HG03354 (cell line): ENCODE measurements around the gene CEP85L.

Experiments
- ATAC-seq: cut with Tn5 transposase; IDR thresholded peaks from one replicate; pipeline ENCODE4 v1.9.1; 2021; ENCODE audit warnings: mild to moderate bottlenecking; ENCODE audit not compliant: unreplicated experiment, poor library complexity, severe bottlenecking

Gene CEP85L

DNA sequence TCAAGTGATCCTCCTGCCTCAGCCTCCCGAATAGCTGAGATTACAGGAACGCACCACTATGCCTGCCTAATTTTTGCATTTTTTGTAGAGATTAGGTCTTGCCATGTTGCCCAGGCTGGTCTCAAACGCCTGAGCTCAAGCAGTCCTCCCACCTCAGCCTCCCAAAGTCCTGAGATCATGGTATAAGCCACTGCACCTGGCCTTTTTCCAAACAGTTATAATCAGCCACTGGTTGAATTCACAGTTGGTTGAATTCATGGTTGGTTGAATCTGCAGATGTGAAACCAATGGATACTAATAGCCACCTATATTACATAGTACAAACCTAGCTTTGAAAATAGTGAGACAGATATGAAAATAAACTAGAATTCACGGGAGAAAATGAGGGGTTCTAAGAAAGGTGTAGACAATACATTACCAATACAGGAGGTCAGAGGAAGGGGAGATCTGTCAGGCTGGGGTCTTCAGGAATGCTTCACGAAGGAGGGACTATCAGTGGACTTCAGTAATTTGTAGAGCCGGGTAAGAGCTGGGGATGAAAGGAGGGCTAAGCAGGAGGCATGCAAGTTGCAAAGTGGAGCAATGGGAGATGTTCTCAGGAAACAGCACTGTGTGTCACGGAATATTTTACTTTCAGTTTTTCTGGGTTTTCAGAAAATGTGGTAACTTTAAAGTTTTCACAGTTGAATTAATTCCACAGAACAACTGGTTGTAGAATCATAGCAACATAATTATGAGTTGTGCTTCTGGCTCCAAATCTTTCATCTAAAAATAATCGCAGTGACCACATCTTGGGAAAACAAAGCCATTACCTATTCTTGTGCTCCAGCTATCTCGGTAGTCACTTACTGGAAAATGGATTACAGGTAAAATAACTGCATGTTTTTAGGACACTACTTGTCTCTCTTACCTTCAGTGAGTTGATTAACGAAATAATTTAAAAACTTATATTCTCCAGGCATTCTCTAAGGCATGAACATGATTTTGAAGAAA is 12.9 kb upstream of the CEP85L start:
- ATAC-seq = peak; percentile 46

DNA sequence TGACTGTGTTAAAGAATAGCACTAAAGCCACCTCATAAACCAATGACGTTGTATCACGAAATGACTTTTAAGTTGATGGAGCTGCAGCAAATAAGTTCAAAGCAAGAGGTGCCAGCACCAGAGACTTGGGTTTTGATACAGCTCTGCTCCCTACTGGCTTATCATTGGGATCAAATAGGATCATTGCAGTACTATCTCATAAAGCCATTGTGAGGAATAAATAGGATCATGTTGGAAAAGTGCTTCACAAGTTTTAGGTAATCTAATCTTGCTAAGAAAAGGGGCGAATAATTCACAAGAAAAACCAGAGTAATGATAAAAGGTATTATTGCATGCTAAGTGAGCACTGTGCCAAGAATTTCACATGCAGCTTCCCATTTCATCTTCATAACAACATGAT is 10.4 kb upstream of the CEP85L start:
- no peak for ATAC-seq

DNA sequence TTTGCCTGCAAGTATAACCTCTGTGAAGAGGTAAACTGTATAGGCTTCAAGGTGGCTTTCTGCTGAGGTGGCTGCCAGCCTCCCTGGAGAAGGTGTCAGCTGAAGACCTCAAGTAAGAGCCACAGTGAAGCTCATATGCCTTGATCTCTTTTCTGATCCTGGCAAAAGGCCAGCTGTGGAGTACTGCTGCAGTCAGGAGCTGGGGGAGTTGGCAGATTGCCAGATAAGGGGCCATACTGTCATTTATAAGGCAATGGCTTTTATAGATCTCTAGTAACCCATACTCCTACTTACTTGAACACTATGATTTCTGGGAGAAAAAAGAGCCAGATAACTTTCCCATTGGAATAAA is 8.8 kb upstream of the CEP85L start:
- no peak for ATAC-seq

DNA sequence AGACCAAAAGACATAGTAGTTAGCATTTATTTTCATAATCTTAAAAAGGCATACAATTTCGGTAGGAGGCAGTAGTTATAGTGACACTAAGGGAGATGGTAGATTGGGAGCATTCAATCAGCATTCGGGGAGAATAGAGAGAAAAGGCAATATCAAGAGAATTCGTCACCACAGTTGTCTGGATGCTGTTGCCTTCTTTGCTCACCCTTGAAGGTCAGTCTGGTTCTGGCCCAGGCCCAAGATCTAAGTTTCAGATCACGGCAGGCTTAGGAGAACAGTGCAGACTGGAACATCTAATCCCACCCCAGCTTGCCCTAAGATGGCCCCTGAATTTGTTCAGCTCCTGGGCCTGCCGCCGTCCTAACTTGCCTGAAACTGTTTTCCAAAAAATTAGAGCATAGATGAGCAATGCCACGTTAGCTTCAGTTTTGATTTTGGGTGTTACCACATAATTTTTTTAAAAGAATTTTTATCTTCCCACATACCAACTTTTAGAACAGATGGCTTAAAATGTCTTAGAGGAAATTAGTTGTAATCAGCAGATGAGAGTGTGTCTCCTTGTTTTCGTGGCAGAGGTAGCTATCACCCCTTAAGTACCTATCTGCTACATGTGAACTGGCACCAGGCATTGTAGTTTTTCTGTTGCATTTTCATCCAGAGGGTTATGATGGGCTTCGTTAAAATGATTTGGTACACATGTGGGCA is 8.3 kb upstream of the CEP85L start:
- no peak for ATAC-seq

DNA sequence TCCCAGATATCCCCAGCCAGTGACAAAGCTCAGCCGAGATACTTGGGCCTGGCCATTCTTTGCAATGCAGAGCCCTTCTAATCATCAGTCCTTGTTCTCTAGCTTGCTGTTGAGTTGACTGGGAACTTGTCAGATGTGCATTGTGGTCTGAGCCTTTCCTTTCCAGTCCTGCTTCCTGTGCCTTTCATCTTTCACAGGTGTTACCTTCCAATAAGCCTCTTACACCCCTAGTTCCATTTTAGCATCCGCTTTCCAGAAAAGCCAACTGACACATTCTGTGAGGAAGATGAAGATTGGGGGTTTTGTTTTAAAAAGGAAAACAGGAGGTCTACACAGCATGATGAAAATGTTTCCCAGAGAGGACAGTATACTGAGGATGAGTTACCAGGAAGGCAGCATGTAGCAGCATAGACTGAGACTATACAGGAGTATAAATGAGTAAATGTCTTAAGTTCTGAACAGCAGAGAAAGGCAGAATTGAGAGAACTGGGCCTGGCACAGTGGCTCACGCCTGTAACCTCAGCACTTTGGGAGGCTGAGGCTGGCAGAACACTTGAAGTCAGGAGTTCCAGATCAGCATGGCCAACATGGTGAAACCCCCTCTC is 5.6 kb upstream of the CEP85L start:
- no peak for ATAC-seq

DNA sequence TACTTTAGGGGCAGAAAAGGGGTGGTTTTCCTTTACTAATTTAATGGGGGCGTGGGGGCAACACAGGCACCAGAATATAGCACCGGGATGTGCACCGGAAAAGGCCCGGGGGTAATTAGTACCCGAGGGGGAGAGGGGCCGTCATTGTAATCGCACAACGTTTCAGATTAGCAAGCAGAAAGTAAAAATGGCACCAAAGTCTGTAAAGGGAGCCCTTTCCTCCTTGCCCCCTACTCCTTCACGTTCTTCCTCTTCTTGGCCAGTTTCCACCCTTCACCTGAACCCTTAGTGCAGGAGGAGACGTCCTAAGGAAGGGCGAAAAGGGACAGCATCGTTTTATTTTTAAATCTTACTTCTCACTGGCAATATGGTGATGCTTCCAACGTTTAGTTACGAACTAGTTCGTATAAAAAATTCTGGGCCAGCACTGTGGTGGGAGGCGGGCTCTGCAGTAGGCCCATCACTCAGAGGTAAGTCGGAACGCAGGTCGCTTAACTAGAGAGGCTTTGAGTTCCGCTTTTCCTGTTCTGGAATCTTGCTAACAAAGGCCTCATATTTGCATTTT is 742 bp upstream of the CEP85L start:
- no peak for ATAC-seq

DNA sequence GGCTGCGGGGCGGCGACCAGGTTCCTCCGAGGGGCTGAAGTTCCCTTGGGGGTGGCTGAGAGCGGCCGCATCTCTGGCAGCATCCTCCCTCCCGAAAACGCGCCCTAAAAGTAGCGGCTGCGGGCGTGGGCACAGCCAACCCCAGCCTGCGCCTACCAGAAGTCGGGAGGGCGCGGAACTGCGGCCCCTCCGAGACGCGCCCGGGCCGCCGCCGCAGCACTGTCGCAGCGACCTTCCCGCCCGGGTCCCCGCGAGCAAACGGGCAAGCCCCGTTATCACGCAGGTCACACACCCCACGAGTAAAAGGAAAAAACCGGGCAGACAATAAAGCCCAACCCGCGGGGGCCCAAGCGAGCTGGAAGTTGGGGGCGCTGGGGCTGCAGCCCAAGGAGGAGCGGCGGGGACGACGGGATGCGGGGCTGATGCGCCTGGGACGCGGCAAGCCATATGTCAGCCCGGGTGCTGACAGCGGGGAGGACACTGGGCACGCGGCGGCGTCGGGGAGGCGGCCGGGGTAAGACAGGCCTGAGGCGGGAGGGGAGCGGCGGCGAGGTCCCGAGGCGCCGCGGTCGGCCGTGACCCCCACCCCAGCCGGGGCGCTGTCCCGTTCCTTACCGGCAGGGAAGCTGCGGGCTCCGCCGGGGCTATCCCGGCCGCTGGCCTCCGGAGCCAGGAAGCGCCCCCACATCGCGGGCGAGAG is 659 bp downstream of the CEP85L start:
- ATAC-seq = peak; percentile 52

DNA sequence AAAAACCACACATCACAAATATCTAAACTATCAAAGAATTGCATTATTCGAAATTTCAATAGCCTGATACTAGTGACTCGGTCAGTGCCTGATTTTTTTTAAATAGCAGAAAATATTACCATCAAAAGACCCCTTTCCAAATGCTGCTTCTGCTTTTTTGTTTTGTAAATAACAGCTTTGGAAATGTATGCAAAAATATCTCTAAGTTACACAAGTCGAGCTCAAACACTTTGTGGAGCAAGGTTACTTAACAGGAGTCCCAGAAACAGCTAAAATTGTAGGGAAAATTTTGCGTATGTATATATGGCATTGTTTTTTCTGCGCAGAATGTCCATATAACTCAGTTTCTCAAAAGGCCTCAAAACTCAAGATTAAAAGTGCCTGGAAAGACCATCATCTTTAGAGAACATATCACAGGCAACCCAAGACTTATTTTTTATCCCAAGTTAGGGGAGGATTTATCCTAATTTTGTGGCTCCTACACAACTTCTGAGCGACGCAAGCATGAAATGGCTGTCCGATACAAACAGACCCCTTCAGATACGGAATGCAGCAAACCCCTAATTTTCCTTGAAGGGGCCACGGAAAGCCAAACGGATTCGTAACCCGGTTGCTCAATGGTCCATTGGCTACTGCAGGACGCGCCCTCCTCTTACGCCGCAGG is 1.3 kb downstream of the CEP85L start:
- ATAC-seq = no peak

DNA sequence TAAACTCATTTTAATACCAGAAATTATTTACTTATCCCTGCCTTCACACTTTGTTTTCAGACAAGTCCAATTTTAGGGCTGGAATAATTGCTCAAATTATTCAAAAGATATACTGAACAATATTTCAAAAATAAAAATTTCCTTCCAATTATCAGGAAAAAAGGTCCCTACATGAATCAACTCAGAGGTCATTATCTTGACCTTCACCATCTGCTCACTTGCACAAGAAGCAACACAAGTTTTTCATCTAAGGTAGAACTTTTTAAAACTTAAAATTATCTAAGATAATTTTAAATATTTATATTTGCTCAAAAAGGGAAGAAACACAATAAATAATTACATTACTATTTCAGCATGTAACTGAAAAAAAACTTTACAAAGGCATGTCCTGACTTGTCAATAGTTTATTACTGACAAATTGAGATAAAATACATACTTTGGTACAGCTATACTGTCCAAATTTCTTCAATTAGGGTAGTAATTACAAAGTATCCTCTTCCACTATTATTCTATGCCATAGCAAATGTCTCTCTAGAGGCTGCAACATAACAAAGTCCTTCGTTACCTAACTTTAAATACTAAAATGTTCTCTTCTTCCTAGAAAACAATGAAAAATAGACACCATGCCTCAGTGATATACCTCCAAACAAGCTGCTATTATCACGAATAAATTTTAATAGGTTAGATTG is 2.4 kb downstream of the CEP85L start:
- no peak for ATAC-seq

DNA sequence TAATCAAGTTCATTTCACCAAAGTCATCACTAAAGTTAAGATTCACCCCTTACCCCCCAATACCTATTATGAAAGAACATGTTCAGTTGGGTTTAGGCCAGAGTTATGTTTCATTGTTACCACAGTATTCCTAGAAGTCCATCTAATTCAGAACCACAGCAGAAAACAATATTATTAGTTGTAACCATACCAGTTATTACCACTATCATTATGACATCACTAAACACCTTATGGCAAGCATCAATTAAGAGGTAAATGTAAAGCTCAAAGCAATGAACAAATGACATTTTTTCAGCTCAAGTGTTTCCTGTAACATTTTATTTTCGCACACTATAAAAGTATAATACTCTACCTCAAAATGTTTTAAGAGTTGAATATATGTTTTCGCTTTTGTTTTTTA is 4.4 kb downstream of the CEP85L start:
- no peak for ATAC-seq

DNA sequence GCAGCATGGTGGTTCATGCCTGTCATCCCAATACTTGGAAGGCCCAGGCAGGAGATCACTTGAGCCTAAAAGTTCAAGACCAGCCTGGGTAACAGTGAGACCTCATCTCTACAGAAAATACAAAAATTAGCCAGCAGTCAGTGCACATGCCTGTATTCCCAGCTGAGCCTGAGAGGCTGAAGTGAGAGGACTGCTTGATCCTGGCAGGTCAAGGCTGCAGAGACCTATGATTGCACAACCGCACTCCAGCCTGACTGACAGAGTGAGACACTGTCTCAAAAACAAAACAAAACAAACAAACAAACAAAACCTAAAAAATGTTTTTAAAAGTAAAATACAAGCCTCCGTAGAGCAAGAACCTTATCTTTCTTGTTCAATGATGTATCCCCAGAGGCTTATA is 6.0 kb downstream of the CEP85L start:
- ATAC-seq = no peak

DNA sequence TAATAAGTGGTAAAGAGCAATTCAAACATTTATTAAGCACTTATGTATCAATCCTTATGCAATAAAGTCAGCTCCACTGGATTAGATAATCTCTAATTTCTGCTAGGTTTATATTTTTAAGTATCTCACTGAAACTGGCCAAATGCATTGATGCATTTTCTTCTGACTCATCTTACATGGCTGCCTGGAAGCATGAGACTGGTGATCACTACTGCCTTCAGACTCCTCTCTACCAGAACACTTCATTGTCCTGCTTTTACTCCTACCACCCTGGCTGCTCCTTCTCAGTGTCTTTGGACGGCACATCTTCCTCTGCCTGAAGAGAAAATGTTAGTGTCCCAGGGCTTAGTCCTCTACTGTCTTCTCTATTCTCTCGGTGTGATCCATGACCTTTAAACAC is 7.4 kb downstream of the CEP85L start:
- no peak for ATAC-seq

DNA sequence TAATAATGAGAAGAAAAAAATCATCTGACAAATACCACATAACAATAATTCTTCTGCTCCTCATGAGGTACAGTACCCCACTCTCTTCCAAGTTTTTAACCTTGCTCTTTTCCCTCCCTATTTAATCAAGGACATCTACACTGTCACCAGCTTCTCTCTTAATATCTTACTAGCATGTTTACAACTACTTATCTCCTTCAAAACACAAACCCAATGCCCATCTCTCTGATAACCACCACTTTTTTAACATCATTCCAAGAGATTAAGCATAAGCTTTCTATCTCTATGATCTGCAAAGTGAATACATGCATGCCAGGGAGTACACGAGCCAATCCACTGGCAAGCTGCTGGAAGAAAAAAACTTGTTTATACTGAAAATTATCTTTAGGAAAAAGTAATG is 10.3 kb downstream of the CEP85L start:
- no peak for ATAC-seq

DNA sequence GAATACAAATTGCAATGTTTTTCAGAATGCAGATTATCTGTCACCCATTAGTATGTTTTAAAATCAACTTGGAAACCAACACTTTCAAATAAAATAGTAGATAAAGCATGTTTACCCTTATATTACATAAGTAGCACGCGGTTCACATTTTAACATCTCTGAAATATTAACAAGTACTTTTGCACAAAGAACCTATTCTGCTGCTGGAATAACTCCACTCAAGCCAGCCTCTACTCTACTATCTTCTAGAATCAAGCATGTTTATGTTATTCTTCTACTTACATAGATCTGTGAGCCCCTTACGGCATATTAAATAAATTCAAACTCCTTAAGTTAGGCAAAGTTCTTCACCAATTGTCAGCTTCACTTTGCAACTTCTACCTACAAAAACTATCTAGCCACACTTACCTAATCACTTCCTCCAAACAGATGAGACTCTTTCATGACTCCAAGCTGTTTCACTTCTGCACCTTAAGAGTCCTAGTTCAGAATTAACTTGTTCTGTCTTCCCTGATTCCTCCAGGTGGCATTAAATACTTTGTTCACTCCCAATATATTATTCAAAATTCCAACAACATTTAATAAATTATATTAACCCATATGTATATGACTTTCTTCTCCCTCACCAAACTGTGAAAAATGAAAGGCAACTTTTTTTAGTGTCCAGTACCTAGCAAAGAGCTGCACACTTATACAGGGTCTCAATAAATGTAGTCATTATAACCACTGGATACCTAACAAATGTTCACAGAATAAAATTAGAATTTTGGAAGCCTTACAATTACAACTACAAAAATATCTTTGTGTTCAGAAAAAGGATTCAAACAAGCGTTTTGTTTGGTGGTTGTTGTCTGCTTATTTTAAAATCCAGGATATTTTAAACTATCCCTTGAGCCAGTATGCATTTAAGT is 12.1 kb downstream of the CEP85L start:
- ATAC-seq = peak; percentile 78

DNA sequence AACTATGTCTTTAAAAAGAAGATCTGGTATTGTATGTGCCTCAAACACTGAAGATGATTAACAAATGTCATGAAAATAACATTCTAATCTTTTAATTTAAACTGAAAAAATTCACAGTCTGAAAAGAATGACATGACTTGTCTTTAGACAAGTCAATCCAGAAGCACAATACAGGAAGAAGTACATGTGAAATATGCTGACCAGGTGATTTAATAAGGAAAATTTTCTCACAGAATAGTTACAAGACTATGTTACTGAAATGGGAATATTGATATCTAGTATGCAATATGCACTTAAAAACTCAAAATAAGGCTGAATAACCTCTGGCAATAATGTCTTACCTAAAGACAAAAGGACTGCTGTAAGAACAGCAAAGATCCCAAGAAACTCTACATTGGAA is 13.1 kb downstream of the CEP85L start:
- ATAC-seq = no peak

DNA sequence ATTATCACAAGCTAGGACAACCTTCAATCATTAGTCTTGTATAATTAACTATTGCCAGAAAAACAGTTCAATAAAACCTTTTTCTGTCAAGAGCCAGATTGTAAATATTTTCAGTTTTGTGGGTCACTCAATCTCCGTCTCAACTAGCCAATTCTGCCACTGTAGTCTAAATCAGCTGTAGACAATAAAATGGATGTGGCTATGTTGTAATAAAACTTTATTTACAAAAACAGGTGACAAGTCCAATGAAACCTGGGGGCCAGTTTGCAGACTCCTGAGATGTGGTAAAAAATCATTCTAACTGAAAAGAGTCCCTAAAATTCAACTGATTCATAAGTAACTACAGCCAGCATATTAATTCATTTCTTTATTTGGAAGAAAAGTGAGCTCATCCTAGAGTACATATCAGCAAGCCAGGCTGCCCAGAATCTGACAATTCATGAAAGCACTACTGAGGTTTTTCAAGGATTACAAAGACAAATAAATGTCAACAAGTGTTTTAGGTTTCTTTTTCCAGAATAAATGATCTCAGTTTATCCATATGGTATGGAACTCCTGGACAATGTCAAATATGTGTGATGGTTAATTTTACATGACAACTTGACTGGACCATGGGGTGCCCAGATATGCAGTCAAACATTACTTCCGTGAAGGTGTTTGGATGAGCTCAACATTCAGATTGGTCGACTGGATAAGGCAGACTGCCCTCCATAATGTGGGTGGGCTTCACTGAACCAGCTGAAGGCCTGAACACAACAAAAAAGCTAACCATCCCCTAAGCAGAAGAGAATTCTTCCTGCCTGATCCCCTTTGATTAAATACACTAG is 15.3 kb downstream of the CEP85L start:
- ATAC-seq = no peak

DNA sequence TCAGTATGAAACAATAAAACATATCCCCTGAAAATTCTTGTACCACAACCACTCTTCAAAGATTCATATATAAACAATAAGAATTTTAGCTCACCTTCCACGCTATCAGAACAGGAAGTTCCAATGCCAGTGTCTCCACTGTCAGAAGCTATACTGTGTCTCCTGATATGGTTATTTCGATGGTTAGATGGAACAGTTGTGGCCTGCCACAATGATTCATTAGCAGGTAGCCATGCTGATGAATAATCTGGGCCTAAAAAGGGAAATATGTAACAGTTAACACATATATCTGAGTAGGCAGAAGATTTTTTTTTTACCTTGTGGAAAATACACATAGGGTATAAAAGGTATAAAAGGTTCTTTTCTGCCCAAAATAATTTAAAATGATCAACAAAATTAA is 19.0 kb downstream of the CEP85L start:
- no peak for ATAC-seq
